ENCODE results near the gene GFRA3.
A peak's percentile ranks its signal among the peaks of the same experiment; 100 is the strongest.

Gene GFRA3

DNA sequence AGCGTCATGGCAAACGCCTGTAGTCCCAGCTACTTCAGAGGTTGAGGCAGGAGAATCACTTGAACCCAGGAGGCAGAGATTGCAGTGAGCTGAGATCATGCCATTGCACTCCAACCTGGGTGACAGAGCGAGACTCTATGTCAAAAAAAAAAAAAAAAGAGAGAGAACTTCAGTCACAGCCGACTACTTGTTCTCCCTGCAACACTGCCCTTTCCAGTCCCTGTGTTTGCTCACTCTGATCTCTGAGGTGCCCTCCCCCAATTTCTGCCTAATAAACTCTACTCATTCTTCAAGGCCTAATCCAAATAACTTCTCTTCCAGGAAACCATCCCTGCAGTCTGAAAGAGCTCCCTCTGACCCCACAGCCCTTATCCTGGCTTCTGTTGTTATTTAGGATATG lies 28.1 kb downstream of the GFRA3 start:
- H3K4me1 Mint-ChIP-seq = peaks cover 22% of the 10 kb centered on the region
- H3K36me3 Mint-ChIP-seq (ENCODE audit: low read depth) = no peaks in the 10 kb centered on the region
- H3K9me3 Mint-ChIP-seq = no peaks in the 10 kb centered on the region
- peaks cover 42% of the 10 kb centered on the region for H3K27me3 Mint-ChIP-seq (ENCODE audit: low read depth)
- peak overlapping the region in 2 of 3 experiments; percentile 40 to 83 for H3K27ac Mint-ChIP-seq
- TF ChIP-seq, protein P1, sequence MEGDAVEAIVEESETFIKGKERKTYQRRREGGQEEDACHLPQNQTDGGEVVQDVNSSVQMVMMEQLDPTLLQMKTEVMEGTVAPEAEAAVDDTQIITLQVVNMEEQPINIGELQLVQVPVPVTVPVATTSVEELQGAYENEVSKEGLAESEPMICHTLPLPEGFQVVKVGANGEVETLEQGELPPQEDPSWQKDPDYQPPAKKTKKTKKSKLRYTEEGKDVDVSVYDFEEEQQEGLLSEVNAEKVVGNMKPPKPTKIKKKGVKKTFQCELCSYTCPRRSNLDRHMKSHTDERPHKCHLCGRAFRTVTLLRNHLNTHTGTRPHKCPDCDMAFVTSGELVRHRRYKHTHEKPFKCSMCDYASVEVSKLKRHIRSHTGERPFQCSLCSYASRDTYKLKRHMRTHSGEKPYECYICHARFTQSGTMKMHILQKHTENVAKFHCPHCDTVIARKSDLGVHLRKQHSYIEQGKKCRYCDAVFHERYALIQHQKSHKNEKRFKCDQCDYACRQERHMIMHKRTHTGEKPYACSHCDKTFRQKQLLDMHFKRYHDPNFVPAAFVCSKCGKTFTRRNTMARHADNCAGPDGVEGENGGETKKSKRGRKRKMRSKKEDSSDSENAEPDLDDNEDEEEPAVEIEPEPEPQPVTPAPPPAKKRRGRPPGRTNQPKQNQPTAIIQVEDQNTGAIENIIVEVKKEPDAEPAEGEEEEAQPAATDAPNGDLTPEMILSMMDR (IDR thresholded peaks at IDR 0.05; ENCODE audit: unreplicated experiment in 3 of 3) = no peak
- no peak overlapping the region for H3K4me3 Mint-ChIP-seq

DNA sequence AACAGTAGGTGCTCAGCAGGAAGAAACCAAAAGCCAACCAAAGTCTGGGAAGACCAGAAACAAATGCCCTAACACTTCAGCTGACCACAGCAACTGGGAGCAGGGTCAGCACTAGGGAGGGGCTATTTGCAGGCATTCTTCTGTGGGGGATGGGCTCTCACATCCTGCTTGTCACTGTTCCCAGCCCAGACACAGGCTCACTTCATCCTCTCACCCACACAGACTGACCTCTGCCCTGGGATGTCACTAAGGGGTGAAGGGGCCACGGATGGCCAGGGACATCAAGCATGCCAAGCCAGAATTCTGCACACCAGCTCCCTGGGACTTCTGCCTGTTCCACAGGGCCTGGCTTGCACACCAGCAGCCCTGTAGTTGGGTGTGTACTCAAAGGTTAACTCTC lies 28.7 kb downstream of the GFRA3 start:
- Mint-ChIP-seq H3K36me3 (ENCODE audit: low read depth) (no peaks in the 10 kb centered on the region), H3K4me3 (no peak overlapping the region), H3K27me3 (ENCODE audit: low read depth) (peaks cover 48% of the 10 kb centered on the region), H3K9me3 (no peaks in the 10 kb centered on the region), H3K4me1 (peaks cover 27% of the 10 kb centered on the region), H3K27ac (peak overlapping the region in 1 of 3 experiments; percentile 83)
- TF ChIP-seq, protein P1 (IDR thresholded peaks at IDR 0.05; ENCODE audit: unreplicated experiment in 3 of 3) = no peak

DNA sequence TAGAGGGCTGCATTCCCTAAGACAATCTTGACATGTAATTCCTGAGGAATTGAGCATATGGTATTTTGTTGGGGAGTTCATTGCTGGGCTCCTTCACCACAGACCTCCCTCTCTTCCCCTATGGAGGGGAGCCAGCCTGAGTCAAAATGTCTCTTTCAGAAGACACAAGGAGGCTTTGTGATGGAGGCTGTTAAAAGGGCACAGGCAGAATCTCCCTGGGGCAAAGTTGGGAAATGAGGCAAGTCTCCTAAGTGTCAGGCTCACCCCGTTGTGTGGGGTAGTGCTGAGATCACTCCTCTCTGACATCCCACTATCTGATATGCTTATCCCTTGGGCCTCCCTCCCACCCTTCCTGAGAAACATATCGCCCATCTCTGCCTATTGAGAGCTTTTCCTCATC lies 30.6 kb downstream of the GFRA3 start:
- H3K9me3 Mint-ChIP-seq = no peaks in the 10 kb centered on the region
- peak overlapping the region in 1 of 3 experiments; percentile 62 for H3K4me3 Mint-ChIP-seq
- H3K27me3 Mint-ChIP-seq (ENCODE audit: low read depth) = peaks cover 59% of the 10 kb centered on the region
- TF ChIP-seq, protein P1 (IDR thresholded peaks at IDR 0.05; ENCODE audit: unreplicated experiment in 3 of 3) = no peak
- no peaks in the 10 kb centered on the region for H3K36me3 Mint-ChIP-seq (ENCODE audit: low read depth)
- peak overlapping the region in 2 of 3 experiments; percentile 47 to 88 for H3K27ac Mint-ChIP-seq
- peaks cover 30% of the 10 kb centered on the region for H3K4me1 Mint-ChIP-seq

- TF ChIP-seq, protein P1 (IDR thresholded peaks at IDR 0.05; ENCODE audit: unreplicated experiment in 3 of 3) = no peak
- Mint-ChIP-seq H3K27ac (peak overlapping the region; percentile 56 to 88 (median 78)), H3K27me3 (ENCODE audit: low read depth) (peaks cover 61% of the 10 kb centered on the region), H3K4me3 (peak overlapping the region; percentile 68 to 81 (median 75)), H3K4me1 (peaks cover 30% of the 10 kb centered on the region), H3K36me3 (ENCODE audit: low read depth) (no peaks in the 10 kb centered on the region), H3K9me3 (no peaks in the 10 kb centered on the region)
Observed at GRCh38 chr5:138241688-138242571, 32.5 kb downstream of the GFRA3 start.

- Mint-ChIP-seq H3K4me1 (peaks cover 30% of the 10 kb centered on the region), H3K27ac (peak overlapping the region; percentile 10 to 78 (median 10)), H3K27me3 (ENCODE audit: low read depth) (peaks cover 58% of the 10 kb centered on the region), H3K9me3 (no peaks in the 10 kb centered on the region), H3K36me3 (ENCODE audit: low read depth) (no peaks in the 10 kb centered on the region), H3K4me3 (peak overlapping the region; percentile 42 to 75 (median 58))
- TF ChIP-seq, protein P1 (IDR thresholded peaks at IDR 0.05; ENCODE audit: unreplicated experiment in 3 of 3) = no peak
Observed at GRCh38 chr5:138240650-138241385, 33.6 kb downstream of the GFRA3 start.
